T-helper 1 cell treated with Interleukin-12 subunit alpha and Interleukin-12 subunit beta and Interleukin-4 antibody, amounts not matched to agents 30 μg/mL and 1 μg/mL, for 36 hours (primary cell): ENCODE data around the gene FGF7.

Experiments
- H3K27ac Mint-ChIP-seq: one replicate; pipeline ENCODE4 v1.8.0; 2021; ENCODE audit warnings: mild to moderate bottlenecking, mixed read lengths
- H3K27me3 Mint-ChIP-seq: one replicate; pipeline ENCODE4 v1.8.0; 2021; ENCODE audit warnings: low read depth, mixed read lengths
- H3K36me3 Mint-ChIP-seq: one replicate; pipeline ENCODE4 v1.8.0; 2021; ENCODE audit warnings: low read depth, mixed read lengths
- H3K4me1 Mint-ChIP-seq: one replicate; pipeline ENCODE4 v1.8.0; 2021; ENCODE audit warnings: low read depth, mixed read lengths
- H3K4me3 Mint-ChIP-seq: one replicate; pipeline ENCODE4 v1.8.0; 2021; ENCODE audit warnings: mild to moderate bottlenecking, moderate library complexity, mixed read lengths
- H3K9me3 Mint-ChIP-seq: one replicate; pipeline ENCODE4 v1.8.0; 2021; ENCODE audit warnings: mixed read lengths

The FGF7 gene

DNA sequence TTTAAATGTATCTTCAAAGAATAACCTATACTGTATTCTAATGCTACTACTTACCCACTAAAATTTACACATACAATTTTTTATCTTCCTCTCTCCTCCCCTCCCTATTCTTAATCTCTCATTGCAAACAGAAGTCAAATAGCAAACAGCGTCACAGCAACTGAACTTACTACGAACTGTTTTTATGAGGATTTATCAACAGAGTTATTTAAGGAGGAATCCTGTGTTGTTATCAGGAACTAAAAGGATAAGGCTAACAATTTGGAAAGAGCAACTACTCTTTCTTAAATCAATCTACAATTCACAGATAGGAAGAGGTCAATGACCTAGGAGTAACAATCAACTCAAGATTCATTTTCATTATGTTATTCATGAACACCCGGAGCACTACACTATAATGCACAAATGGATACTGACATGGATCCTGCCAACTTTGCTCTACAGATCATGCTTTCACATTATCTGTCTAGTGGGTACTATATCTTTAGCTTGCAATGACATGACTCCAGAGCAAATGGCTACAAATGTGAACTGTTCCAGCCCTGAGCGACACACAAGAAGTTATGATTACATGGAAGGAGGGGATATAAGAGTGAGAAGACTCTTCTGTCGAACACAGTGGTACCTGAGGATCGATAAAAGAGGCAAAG, 984 bp downstream of the FGF7 start:
- H3K4me3 Mint-ChIP-seq = no peak overlapping the region
- peaks cover 3% of the 10 kb centered on the region for H3K4me1 Mint-ChIP-seq
- H3K27ac Mint-ChIP-seq = no peak overlapping the region
- peaks cover 1% of the 10 kb centered on the region for H3K36me3 Mint-ChIP-seq
- peaks cover 18% of the 10 kb centered on the region for H3K27me3 Mint-ChIP-seq
- H3K9me3 Mint-ChIP-seq = no peaks in the 10 kb centered on the region

DNA sequence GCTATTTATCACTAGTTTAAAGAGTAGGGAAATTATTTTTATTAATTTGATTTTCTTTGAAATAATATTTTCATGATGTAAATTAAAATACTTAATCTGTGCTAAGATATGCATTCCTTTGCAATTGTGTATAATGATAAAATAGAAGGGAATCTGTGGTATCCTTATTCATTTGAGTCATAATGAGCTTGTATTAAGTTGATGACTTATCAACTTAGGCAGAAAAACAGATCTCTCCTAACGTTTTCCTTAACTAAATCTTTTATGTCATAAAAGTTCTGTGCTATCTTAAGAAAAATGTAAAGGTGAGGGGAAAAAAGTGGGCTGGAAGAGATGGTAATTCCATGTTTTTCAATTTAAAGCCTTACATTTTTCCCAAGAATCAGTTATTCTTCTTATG, 1.9 kb downstream of the FGF7 start:
- Mint-ChIP-seq H3K9me3 (no peaks in the 10 kb centered on the region), H3K4me1 (peaks cover 3% of the 10 kb centered on the region), H3K27me3 (peaks cover 19% of the 10 kb centered on the region), H3K4me3 (no peak overlapping the region), H3K36me3 (peaks cover 1% of the 10 kb centered on the region), H3K27ac (no peak overlapping the region)

DNA sequence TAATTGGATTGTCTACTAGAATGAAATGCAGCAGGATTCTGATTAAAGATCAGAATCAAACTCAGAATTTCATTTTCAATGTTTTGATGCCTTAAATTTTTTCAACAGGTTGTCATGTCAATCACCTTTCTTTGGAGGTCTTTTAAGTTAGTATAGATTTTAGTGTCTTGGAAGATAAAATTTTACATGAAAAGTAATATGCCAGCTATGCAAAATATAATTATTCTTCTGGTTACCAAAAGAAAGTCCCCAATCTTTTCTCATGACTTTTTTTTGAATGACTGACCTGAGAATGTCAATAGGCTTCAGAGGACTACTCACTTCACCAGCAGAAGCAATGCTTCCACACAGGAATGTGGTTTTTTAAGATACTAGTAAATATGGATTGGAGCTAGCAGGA, 4.3 kb downstream of the FGF7 start:
- no peaks in the 10 kb centered on the region for H3K36me3 Mint-ChIP-seq
- H3K9me3 Mint-ChIP-seq = no peaks in the 10 kb centered on the region
- H3K27me3 Mint-ChIP-seq = peaks cover 27% of the 10 kb centered on the region
- H3K4me1 Mint-ChIP-seq = no peaks in the 10 kb centered on the region
- no peak overlapping the region for H3K27ac Mint-ChIP-seq
- H3K4me3 Mint-ChIP-seq = no peak overlapping the region

DNA sequence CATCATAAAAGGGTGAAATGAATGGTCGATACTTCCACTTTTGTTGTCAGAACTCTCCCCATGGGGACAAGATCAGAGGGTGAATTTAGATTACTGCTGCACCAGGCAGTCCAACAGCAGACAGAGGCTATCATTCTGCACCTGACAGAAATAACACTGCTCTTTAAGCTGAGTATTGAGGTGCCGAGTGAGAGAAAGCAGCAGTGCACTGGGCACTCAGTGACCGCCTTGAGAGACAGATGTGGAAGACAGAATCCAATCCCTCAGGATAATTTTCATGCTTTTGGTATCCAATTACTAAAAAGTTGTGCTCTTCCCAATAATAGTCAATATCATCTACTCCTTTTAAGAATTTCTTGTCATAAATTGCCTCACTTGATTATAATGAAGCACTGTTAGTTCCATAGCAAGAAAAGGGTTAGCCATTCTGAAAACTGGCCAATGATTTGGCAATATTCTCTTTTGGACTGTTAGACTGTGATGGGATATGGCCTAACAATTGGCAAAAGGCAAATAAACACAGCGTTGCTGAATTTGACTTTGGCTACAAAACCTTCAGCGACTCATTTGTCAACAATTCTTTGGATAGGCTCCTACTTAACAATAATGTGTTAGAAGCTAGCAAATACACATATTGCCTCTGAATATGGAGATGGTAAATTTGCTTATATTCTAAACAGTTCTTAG, 5.5 kb downstream of the FGF7 start:
- no peaks in the 10 kb centered on the region for H3K36me3 Mint-ChIP-seq
- peaks cover 28% of the 10 kb centered on the region for H3K27me3 Mint-ChIP-seq
- no peaks in the 10 kb centered on the region for H3K9me3 Mint-ChIP-seq
- no peaks in the 10 kb centered on the region for H3K4me1 Mint-ChIP-seq
- no peak overlapping the region for H3K4me3 Mint-ChIP-seq
- H3K27ac Mint-ChIP-seq = no peak overlapping the region

DNA sequence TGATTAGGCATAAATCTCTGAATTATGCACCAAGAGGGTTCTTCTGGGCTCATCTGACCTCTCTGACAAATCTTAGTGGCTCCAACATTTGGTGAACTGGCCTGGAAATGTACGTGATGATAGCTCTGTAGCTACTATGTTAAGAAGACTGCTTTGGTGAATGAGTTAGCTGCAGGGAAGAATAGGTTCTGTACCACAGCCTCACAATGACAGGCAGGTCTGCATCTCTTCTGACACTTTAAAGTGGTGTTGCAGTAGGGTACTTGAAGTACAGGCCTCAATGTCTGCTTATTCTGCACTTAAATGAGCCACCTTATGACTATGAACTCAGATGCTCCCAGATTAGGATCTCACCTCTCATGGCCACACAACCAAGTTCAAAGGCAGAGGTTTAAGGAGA, 7.0 kb downstream of the FGF7 start:
- H3K4me3 Mint-ChIP-seq = no peak overlapping the region
- H3K36me3 Mint-ChIP-seq = no peaks in the 10 kb centered on the region
- no peaks in the 10 kb centered on the region for H3K4me1 Mint-ChIP-seq
- no peak overlapping the region for H3K27ac Mint-ChIP-seq
- H3K9me3 Mint-ChIP-seq = no peaks in the 10 kb centered on the region
- peaks cover 30% of the 10 kb centered on the region for H3K27me3 Mint-ChIP-seq

DNA sequence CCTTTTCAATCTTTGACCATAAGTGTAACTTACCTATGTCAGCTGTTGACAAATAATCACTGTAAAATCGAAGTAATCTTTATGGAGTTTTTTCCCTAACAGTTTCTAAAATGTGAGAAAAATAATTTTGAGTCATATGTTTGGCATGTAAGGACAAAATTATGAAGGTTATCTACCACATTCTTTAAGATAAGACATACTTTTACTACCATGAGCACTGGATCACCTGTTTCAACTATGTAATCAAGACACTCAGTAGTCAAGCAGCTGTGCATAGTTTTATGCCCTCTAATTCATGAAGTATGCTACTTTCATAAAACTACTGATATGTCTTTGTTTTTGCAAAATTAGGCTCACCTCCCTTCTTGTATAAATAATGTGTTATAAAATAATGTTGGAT, 12.1 kb downstream of the FGF7 start:
- Mint-ChIP-seq H3K9me3 (no peaks in the 10 kb centered on the region), H3K4me1 (no peaks in the 10 kb centered on the region), H3K36me3 (no peaks in the 10 kb centered on the region), H3K4me3 (no peak overlapping the region), H3K27ac (no peak overlapping the region), H3K27me3 (peaks cover 16% of the 10 kb centered on the region)

DNA sequence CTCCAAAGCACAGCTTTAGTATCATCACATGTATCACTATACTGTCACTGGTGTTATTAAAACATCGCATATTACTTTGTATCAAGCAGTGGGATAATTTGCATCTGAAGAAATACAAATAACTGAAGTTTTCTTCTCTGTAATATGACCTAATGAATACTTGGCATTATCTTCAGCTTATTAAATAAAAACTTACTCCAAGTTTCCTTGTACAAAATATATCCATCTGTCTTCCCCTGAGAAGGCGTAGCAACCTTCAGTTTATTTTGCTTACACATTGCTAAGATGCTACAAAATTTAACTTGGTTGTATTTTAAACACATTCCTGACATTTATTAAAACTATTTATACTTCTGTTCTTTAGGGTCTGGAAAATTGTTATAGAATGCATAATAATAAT, 13.7 kb downstream of the FGF7 start:
- Mint-ChIP-seq H3K9me3 (no peaks in the 10 kb centered on the region), H3K27me3 (peaks cover 4% of the 10 kb centered on the region), H3K4me3 (no peak overlapping the region), H3K36me3 (no peaks in the 10 kb centered on the region), H3K27ac (no peak overlapping the region), H3K4me1 (no peaks in the 10 kb centered on the region)

DNA sequence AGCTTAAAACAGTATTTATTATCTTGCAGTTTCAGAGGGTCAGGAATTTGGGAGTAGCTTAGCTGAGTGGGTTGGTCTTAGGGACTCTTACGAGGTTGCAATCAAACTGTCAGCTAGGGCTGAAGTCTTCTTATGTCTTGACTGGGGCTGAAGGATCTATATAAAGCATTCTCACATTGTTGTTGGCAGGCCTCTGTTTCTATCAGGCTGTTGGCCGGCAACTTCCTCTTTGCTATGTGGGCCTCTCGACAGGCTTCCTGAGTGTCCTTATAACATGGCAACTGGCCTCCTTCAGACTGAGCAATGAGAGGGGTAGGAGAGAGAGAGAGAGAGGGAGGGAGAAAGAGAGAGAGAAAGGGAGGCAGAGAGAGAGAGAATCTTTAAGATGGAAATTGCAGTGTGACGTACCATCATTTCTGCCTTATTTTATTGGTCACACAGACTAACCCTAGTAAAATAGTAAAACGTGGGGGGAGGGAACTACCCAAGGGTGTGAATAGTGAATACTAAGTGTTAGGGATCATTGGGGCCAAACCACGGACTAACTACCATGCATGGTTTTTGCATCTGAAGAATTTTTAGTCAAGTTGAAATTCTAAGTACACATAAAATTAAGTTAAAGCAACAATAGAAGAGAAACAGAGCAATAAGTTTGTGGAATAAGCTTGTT, 16.1 kb downstream of the FGF7 start:
- H3K4me3 Mint-ChIP-seq = no peak overlapping the region
- H3K9me3 Mint-ChIP-seq = no peaks in the 10 kb centered on the region
- H3K27me3 Mint-ChIP-seq = peaks cover 8% of the 10 kb centered on the region
- H3K36me3 Mint-ChIP-seq = no peaks in the 10 kb centered on the region
- no peaks in the 10 kb centered on the region for H3K4me1 Mint-ChIP-seq
- no peak overlapping the region for H3K27ac Mint-ChIP-seq

DNA sequence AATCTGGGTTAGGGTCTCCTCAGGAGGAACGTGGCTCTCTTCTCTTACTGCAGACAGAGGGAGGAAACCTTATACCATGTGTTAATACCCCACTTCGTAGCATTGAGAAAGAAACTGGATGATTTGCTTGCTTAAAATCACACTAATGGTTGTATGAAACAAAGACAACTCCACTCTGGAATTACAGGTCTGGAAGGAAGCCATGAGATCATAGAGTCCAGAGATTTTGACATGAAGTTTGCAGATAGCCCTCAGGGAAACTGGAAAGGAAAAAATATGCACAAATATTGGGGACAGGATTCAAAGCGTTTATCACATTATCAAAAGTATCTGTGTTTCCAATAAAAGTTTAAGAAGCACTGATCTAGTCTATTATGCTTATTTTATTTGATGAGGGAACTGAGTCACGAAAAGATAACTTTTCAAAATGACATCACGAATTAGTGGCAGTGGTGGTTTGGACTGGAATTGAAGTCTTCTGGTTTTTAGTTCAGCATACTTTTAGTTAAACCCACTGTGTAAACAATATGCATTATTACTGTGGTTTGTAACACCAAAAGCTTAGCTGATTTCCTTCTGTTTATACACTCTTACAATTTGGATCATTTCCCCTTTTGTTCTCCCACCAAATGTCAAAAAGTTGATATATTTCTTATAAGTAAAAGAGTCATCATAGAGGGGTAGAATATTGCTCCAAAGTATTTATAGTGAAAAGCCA, 16.8 kb downstream of the FGF7 start:
- peaks cover 8% of the 10 kb centered on the region for H3K27me3 Mint-ChIP-seq
- no peaks in the 10 kb centered on the region for H3K4me1 Mint-ChIP-seq
- no peaks in the 10 kb centered on the region for H3K36me3 Mint-ChIP-seq
- H3K27ac Mint-ChIP-seq = no peak overlapping the region
- no peaks in the 10 kb centered on the region for H3K9me3 Mint-ChIP-seq
- H3K4me3 Mint-ChIP-seq = no peak overlapping the region

DNA sequence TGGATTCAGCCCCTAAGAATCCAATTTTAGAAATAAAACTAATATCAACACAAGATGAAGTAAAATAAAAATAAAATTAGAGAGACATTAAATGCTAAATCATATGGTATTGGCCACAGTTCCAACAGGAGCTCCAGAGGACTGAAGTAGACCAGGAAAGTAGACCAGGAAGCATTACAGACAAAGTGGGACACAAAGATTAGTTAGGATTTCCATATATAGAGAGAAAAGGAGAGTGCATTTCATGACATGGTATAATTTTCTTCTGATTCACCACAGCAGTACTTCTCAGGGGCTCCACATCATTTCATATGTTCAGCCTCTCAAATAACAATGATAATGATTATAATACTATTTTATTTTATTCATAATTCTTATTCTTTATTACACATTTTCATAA, 18.3 kb downstream of the FGF7 start:
- H3K4me1 Mint-ChIP-seq = no peaks in the 10 kb centered on the region
- no peak overlapping the region for H3K4me3 Mint-ChIP-seq

DNA sequence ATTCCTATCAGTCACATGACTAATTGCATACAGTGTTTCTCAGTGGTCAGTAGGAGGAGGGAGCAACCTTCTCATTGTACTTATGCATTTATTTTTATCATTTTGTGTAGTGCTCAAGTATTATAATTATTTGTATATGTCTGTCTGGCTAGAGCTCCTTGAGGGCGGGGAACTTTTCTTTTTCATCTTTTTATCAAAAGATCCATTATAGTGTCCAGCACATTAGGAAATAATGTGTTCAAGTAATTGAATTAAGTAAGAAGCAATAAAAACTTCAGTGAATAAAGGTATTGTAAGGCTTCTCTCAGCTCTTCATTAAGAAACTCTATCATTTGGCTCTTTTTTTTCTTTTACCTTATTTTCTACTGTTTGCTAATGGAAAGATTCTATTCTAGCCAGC, 18.8 kb downstream of the FGF7 start:
- no peak overlapping the region for H3K27ac Mint-ChIP-seq
- H3K4me3 Mint-ChIP-seq = no peak overlapping the region
- H3K4me1 Mint-ChIP-seq = no peaks in the 10 kb centered on the region
- H3K36me3 Mint-ChIP-seq = no peaks in the 10 kb centered on the region
- no peaks in the 10 kb centered on the region for H3K9me3 Mint-ChIP-seq
- H3K27me3 Mint-ChIP-seq = peaks cover 19% of the 10 kb centered on the region

More for the DNA sequence above, 18.3 kb downstream of the FGF7 start:
- no peak overlapping the region for H3K27ac Mint-ChIP-seq
- H3K36me3 Mint-ChIP-seq = no peaks in the 10 kb centered on the region
- H3K27me3 Mint-ChIP-seq = peaks cover 15% of the 10 kb centered on the region
- no peaks in the 10 kb centered on the region for H3K9me3 Mint-ChIP-seq

DNA sequence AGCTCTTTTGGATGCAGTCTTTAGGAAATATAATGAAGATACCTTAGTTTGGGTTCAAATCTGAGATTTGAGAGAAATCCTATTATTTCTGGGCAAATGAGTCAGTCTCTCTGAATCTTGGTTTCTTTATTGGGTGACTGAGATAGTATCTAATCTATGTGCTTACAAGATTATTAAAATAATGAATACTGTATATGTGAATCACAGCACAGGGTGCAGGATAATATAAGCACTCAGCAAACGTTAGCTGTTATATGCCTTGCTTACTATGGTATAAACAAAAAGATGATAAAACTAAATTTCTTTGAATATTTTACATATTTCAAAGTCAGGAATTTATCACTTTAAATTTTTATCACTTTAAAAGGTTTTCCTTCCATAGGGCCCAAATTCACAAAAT, 29.6 kb downstream of the FGF7 start:
- Mint-ChIP-seq H3K4me1 (no peaks in the 10 kb centered on the region), H3K27ac (no peak overlapping the region), H3K9me3 (no peaks in the 10 kb centered on the region), H3K27me3 (peaks cover 20% of the 10 kb centered on the region), H3K36me3 (no peaks in the 10 kb centered on the region), H3K4me3 (no peak overlapping the region)

DNA sequence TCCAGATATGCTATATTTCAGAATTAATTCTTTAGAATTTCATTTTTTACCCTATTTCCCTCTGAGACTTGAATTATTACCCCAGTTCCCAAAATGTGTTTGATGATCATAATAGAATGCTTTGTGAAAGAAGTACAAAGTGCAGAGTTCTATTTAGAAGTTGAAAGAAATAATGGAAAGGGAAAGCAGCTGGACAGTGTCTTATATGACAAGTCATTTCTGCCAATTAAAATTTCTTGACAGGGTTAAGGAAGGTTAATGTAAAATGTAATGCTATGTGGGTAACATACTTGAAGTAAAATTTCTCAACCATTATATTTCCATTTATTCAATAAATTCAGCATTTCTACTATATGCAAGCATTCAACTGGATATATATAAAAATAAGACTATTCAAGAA, 33.1 kb downstream of the FGF7 start:
- Mint-ChIP-seq H3K9me3 (no peaks in the 10 kb centered on the region), H3K27me3 (peaks cover 34% of the 10 kb centered on the region), H3K27ac (no peak overlapping the region), H3K4me1 (no peaks in the 10 kb centered on the region), H3K4me3 (no peak overlapping the region), H3K36me3 (no peaks in the 10 kb centered on the region)

DNA sequence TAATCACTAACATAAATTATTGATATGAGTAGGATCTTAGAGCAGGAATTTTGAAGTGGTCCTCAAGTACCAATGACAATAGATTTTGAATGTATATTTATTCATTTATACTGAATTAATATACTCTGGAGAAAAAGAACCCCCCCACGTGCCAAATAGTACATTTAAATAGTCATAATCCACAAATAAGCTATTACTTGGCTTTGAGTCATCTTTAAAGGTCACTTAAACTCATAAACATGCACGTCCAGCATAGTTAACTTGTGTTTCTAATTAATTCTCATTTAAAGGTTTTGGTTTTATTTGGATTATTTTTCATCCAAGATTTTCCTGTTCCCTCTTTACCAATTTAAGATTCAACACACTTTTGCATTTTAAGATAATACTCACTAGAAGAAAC, 35.1 kb downstream of the FGF7 start:
- peaks cover 35% of the 10 kb centered on the region for H3K27me3 Mint-ChIP-seq
- H3K4me1 Mint-ChIP-seq = no peaks in the 10 kb centered on the region
- H3K36me3 Mint-ChIP-seq = no peaks in the 10 kb centered on the region
- H3K9me3 Mint-ChIP-seq = no peaks in the 10 kb centered on the region
- no peak overlapping the region for H3K4me3 Mint-ChIP-seq
- H3K27ac Mint-ChIP-seq = no peak overlapping the region
